ENCODE measurements around the gene NXT1.

- no peak for TF ChIP-seq EZH2phosphoT487 (IDR thresholded peaks at IDR 0.05; ENCODE audit: borderline replicate concordance, low read depth, low read length)
- no peak for TF ChIP-seq CTCF (conservative IDR thresholded peaks at IDR 0.05; ENCODE audit: low read length)
Measured at GRCh38 chr20:23331450-23332350, 18.9 kb upstream of the NXT1 start.
